HG03575 (cell line): ENCODE results near the gene TNFRSF21.
"Not testable (repeated sequence)": the region's sequence is repeated elsewhere in the genome, so short reads cannot be mapped to it uniquely, and the experiment has no call there.

ENCODE experiments used
- ATAC-seq: cut with Tn5 transposase; IDR thresholded peaks from one replicate; pipeline ENCODE4 v1.9.1; 2021; ENCODE audit not compliant: unreplicated experiment, insufficient number of reproducible peaks, low FRiP score; ENCODE audit errors: extremely low read depth

TNFRSF21 gene

GRCh38 chr6:47294990-47295389 lies 14.7 kb downstream of the TNFRSF21 start:
- no peak for ATAC-seq

GRCh38 chr6:47292944-47293343 lies 16.8 kb downstream of the TNFRSF21 start:
- no peak for ATAC-seq

- ATAC-seq = no peak
Measured at GRCh38 chr6:47292027-47292426, 17.7 kb downstream of the TNFRSF21 start.

GRCh38 chr6:47290124-47290834 lies 19.4 kb downstream of the TNFRSF21 start:
- no peak for ATAC-seq

- no peak for ATAC-seq
Measured at GRCh38 chr6:47288267-47289090, 21.2 kb downstream of the TNFRSF21 start.

GRCh38 chr6:47286301-47286700 lies 23.4 kb downstream of the TNFRSF21 start:
- no peak for ATAC-seq

GRCh38 chr6:47283993-47284392 lies 25.7 kb downstream of the TNFRSF21 start:
- no peak for ATAC-seq

- no peak for ATAC-seq
Measured at GRCh38 chr6:47278545-47278944, 31.2 kb downstream of the TNFRSF21 start.

- ATAC-seq = no peak
Measured at GRCh38 chr6:47277702-47278101, 32.0 kb downstream of the TNFRSF21 start.

- ATAC-seq = no peak
Measured at GRCh38 chr6:47276377-47276776, 33.3 kb downstream of the TNFRSF21 start.

GRCh38 chr6:47275640-47276039 lies 34.1 kb downstream of the TNFRSF21 start:
- ATAC-seq = no peak

- ATAC-seq = not testable (repeated sequence)
Measured at GRCh38 chr6:47275132-47275531, 34.6 kb downstream of the TNFRSF21 start.

GRCh38 chr6:47268572-47269187 lies 41.0 kb downstream of the TNFRSF21 start:
- no peak for ATAC-seq

- no peak for ATAC-seq
Measured at GRCh38 chr6:47267301-47267700, 42.4 kb downstream of the TNFRSF21 start.

GRCh38 chr6:47265971-47266370 lies 43.7 kb downstream of the TNFRSF21 start:
- no peak for ATAC-seq

GRCh38 chr6:47264775-47265184 lies 44.9 kb downstream of the TNFRSF21 start:
- no peak for ATAC-seq

GRCh38 chr6:47263268-47263667 lies 46.4 kb downstream of the TNFRSF21 start:
- ATAC-seq = no peak

- no peak for ATAC-seq
Measured at GRCh38 chr6:47262231-47262630, 47.5 kb downstream of the TNFRSF21 start.

GRCh38 chr6:47261191-47261590 lies 48.5 kb downstream of the TNFRSF21 start:
- no peak for ATAC-seq

GRCh38 chr6:47260021-47260420 lies 49.7 kb downstream of the TNFRSF21 start:
- no peak for ATAC-seq
